ENCODE results near the gene UCK2. TPM values are rescaled to one million over a fixed set of nuclear protein-coding genes. Genes with fewer than 3 reads are reported as not detected.

The UCK2 gene
- total and polyA plus RNA-seq, 4 donors: 9.6 to 22.0 (median 14.1) TPM

GRCh38 chr1:165852871-165853270 is 25.5 kb downstream of the UCK2 start:
- Histone ChIP-seq H3K27ac (ENCODE audit: low read depth in 1 of 2, low read length in 1 of 2) (no peak overlapping the region), H3K4me1 (ENCODE audit: control insufficient read depth in 5 of 5, insufficient read depth in 5 of 5, low read length in 5 of 5) (peaks cover 3 to 29% (median 8%) of the 10 kb centered on the region in 5 donors), H3K27me3 (ENCODE audit: control insufficient read depth in 3 of 3, insufficient read depth in 3 of 3, low read length in 2 of 3) (no peaks in the 10 kb centered on the region), H3K4me3 (no peak overlapping the region), H3K9me3 (ENCODE audit: control insufficient read depth in 4 of 4, insufficient read depth in 3 of 4, low read length in 3 of 4) (no peaks in the 10 kb centered on the region), H3K9ac (ENCODE audit: insufficient read depth in 1 of 2, low read length in 2 of 2) (no peak overlapping the region), H3K36me3 (ENCODE audit: control insufficient read depth in 4 of 4, insufficient read depth in 4 of 4, low read length in 4 of 4) (peaks cover 0 to 3% (median 0%) of the 10 kb centered on the region in 4 donors)
- 90 to 96% methylated on average over 2 of the region's 2 CpGs for WGBS, 2 donors
- TF ChIP-seq CTCF (IDR thresholded peaks at IDR 0.05; ENCODE audit: control extremely low read depth, extremely low read depth): no peak
- DNase-seq: no peak
- ATAC-seq (ENCODE audit: insufficient read depth, low FRiP score): no peak

GRCh38 chr1:165853528-165854075 is 26.2 kb downstream of the UCK2 start:
- no peaks in the 10 kb centered on the region for H3K27me3 ChIP-seq (ENCODE audit: control insufficient read depth in 3 of 3, insufficient read depth in 3 of 3, low read length in 2 of 3)
- no peak for TF ChIP-seq CTCF (IDR thresholded peaks at IDR 0.05; ENCODE audit: control extremely low read depth, extremely low read depth)
- 91 to 92% methylated on average over 2 of the region's 2 CpGs for WGBS, 2 donors
- no peak overlapping the region for H3K4me3 ChIP-seq
- ATAC-seq (ENCODE audit: insufficient read depth, low FRiP score) (no peak), DNase-seq (no peak)
- H3K4me1 ChIP-seq (ENCODE audit: control insufficient read depth in 5 of 5, insufficient read depth in 5 of 5, low read length in 5 of 5): peaks cover 3 to 36% (median 8%) of the 10 kb centered on the region in 5 donors
- H3K9ac ChIP-seq (ENCODE audit: insufficient read depth in 1 of 2, low read length in 2 of 2): no peak overlapping the region
- H3K27ac ChIP-seq (ENCODE audit: low read depth in 1 of 2, low read length in 1 of 2): peak overlapping the region in 1 of 2 donors; percentile 48
- no peaks in the 10 kb centered on the region for H3K9me3 ChIP-seq (ENCODE audit: control insufficient read depth in 4 of 4, insufficient read depth in 3 of 4, low read length in 3 of 4)
- peaks cover 0 to 3% (median 0%) of the 10 kb centered on the region in 4 donors for H3K36me3 ChIP-seq (ENCODE audit: control insufficient read depth in 4 of 4, insufficient read depth in 4 of 4, low read length in 4 of 4)

GRCh38 chr1:165854101-165854845 is 26.9 kb downstream of the UCK2 start:
- Histone ChIP-seq H3K36me3 (ENCODE audit: control insufficient read depth in 4 of 4, insufficient read depth in 4 of 4, low read length in 4 of 4) (peaks cover 0 to 3% (median 0%) of the 10 kb centered on the region in 4 donors), H3K27me3 (ENCODE audit: control insufficient read depth in 3 of 3, insufficient read depth in 3 of 3, low read length in 2 of 3) (no peaks in the 10 kb centered on the region), H3K9ac (ENCODE audit: insufficient read depth in 1 of 2, low read length in 2 of 2) (no peak overlapping the region), H3K4me1 (ENCODE audit: control insufficient read depth in 5 of 5, insufficient read depth in 5 of 5, low read length in 5 of 5) (peaks cover 3 to 38% (median 8%) of the 10 kb centered on the region in 5 donors), H3K9me3 (ENCODE audit: control insufficient read depth in 4 of 4, insufficient read depth in 3 of 4, low read length in 3 of 4) (no peaks in the 10 kb centered on the region), H3K27ac (ENCODE audit: low read depth in 1 of 2, low read length in 1 of 2) (peak overlapping the region in 1 of 2 donors; percentile 48), H3K4me3 (no peak overlapping the region)
- WGBS, 2 donors: 45 to 56% methylated on average over 7 of the region's 7 CpGs
- TF ChIP-seq CTCF (IDR thresholded peaks at IDR 0.05; ENCODE audit: control extremely low read depth, extremely low read depth): no peak
- peak; percentile 14 for ATAC-seq (ENCODE audit: insufficient read depth, low FRiP score)
- DNase-seq: peak; percentile 26 to 56 (median 36)

Data from lung (tissue), 12 donors.